T-helper 22 cell (primary cell): ENCODE results near the gene DAPK2.
A peak's percentile ranks its signal among the peaks of the same experiment; 100 is the strongest.
"Not testable (repeated sequence)": the region's sequence is repeated elsewhere in the genome, so short reads cannot be mapped to it uniquely, and the experiment has no call there.

Experiments used
- DNase-seq: peaks from one replicate; pipeline ENCODE4 v3.0.0-alpha.2; 2020; ENCODE audit warnings: low read depth

Gene DAPK2

GRCh38 chr15:64046421-64047153 lies at the start of gene DAPK2:
Gene DAPK2 (minus strand): TSS chr15:64046485. CDS start chr15:64040261, 6,224 bp downstream.
- peak; percentile 52 for DNase-seq

GRCh38 chr15:64095431-64095794 lies 49.1 kb upstream of the DAPK2 start:
- no peak for DNase-seq

- DNase-seq = peak; percentile 89
These were observed 47.5 kb upstream of the DAPK2 start, which contains the start of gene CIAO2A for GRCh38 chr15:64093627-64094417. Gene CIAO2A (minus strand): TSS chr15:64093838. CDS start chr15:64093768, 70 bp downstream.

- DNase-seq = no peak
These were observed 46.8 kb upstream of the DAPK2 start for GRCh38 chr15:64092864-64093626.

- DNase-seq = no peak
These were observed 46.0 kb upstream of the DAPK2 start for GRCh38 chr15:64092075-64092820.

GRCh38 chr15:64090527-64090926 lies 44.2 kb upstream of the DAPK2 start:
- no peak for DNase-seq

- DNase-seq = no peak
These were observed 43.4 kb upstream of the DAPK2 start for GRCh38 chr15:64089543-64090280.

GRCh38 chr15:64082757-64083156 lies 36.5 kb upstream of the DAPK2 start:
- no peak for DNase-seq

GRCh38 chr15:64073496-64073895 lies 27.2 kb upstream of the DAPK2 start:
- DNase-seq = not testable (repeated sequence)

- no peak for DNase-seq
These were observed 26.5 kb upstream of the DAPK2 start for GRCh38 chr15:64072812-64073211.

- DNase-seq = no peak
These were observed 25.9 kb upstream of the DAPK2 start for GRCh38 chr15:64071931-64072765.

- DNase-seq = no peak
These were observed 24.9 kb upstream of the DAPK2 start for GRCh38 chr15:64070965-64071851.

GRCh38 chr15:64070106-64070505 lies 23.8 kb upstream of the DAPK2 start:
- DNase-seq = no peak

GRCh38 chr15:64068133-64068532 lies 21.8 kb upstream of the DAPK2 start:
- DNase-seq = no peak

- DNase-seq = peak; percentile 29
These were observed 21.3 kb upstream of the DAPK2 start for GRCh38 chr15:64067564-64068030.

GRCh38 chr15:64066451-64066850 lies 20.2 kb upstream of the DAPK2 start:
- no peak for DNase-seq

GRCh38 chr15:64060716-64061115 lies 14.4 kb upstream of the DAPK2 start:
- no peak for DNase-seq

GRCh38 chr15:64059104-64059503 lies 12.8 kb upstream of the DAPK2 start:
- not testable (repeated sequence) for DNase-seq

GRCh38 chr15:64058279-64058678 lies 12.0 kb upstream of the DAPK2 start:
- DNase-seq = no peak
